Measurements from ENCODE around the gene ZMYM3.

GRCh38 chrX:71221145-71221544 lies 32.8 kb downstream of the ZMYM3 start:
- TF ChIP-seq, protein P1, sequence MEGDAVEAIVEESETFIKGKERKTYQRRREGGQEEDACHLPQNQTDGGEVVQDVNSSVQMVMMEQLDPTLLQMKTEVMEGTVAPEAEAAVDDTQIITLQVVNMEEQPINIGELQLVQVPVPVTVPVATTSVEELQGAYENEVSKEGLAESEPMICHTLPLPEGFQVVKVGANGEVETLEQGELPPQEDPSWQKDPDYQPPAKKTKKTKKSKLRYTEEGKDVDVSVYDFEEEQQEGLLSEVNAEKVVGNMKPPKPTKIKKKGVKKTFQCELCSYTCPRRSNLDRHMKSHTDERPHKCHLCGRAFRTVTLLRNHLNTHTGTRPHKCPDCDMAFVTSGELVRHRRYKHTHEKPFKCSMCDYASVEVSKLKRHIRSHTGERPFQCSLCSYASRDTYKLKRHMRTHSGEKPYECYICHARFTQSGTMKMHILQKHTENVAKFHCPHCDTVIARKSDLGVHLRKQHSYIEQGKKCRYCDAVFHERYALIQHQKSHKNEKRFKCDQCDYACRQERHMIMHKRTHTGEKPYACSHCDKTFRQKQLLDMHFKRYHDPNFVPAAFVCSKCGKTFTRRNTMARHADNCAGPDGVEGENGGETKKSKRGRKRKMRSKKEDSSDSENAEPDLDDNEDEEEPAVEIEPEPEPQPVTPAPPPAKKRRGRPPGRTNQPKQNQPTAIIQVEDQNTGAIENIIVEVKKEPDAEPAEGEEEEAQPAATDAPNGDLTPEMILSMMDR (IDR thresholded peaks at IDR 0.05) = no peak
- no peak for TF ChIP-seq POLR2A (IDR thresholded peaks at IDR 0.05)

Measured in right lobe of liver (tissue), 4 donors.